SK-N-DZ (cell line): ENCODE data around the gene ARSD.

ENCODE experiments used
- DNase-seq: peaks from one replicate; pipeline ENCODE4 v3.0.0-alpha.2; 2015; ENCODE audit warnings: low spot score

Gene ARSD

GRCh38 chrX:2857566-2857965 lies 71.6 kb downstream of the ARSD start:
- DNase-seq, result no peak

DNA sequence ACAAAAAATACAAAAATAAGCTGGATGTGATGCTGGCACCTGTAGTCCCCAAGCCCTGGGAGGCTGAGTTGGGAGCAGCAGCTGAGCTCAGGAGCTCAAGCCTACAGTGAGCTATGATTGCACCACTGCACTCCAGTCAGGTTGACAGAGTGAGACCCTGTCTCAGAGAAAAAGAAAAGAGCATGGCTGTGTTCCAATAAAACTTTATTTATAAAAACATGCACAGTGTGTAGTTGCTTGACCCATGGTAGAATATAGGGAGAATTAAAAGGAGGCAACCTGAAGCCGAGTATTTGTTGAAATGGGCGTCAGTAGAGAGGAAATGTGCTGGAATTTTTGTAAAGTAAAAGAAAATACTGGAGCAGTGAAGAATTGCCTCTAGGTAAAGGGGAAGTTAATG lies 73.4 kb downstream of the ARSD start:
- DNase-seq, result no peak

DNA sequence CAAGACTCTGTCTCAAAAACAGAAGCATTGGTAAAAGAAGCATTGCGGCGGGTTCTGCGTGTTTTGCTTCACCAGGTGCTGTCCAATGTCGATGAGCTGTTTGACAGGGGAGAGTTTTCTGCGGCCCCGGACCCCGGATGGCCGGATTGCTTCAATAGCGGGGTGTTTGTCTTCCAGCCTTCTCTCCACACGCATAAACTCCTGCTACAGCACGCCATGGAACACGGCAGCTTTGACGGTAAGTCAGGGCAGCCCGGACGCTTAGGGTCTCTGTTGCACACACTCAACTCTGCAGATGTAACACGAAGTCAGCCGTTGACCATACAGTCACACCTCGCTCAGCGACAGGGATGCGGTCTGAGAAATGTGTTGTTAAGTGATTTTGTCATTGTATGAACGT lies 74.2 kb downstream of the ARSD start:
- no peak for DNase-seq
